HEK293 (cell line): ENCODE data around the gene XIRP1.

Experiments used
- CTCF ChIA-PET: fragments of 350-600 bp; formaldehyde crosslinking; extraction: SDS; loops from one replicate; lab custom pipeline; 2021; ENCODE audit warnings: antibody characterized with exemption; lab: Yijun Ruan, JAX
- POLR2A ChIA-PET: fragments of 300-600 bp; formaldehyde crosslinking; extraction: SDS; loops from one replicate; lab custom pipeline; 2020; ENCODE audit warnings: antibody characterized with exemption, inconsistent platforms; lab: Yijun Ruan, JAX
- H3K27ac ChIP-seq: fragments of 200-500 bp; sonication (Bioruptor generic); 2 replicates; pipeline ENCODE4 v1.5.1; 2014; ENCODE audit warnings: low read depth, low read length, control low read depth, inconsistent platforms; ENCODE audit errors: extremely low read depth
- H3K36me3 ChIP-seq, 2 experiments: fragments of 200-500 bp in 1 of 2; sonication (Bioruptor generic) in 1 of 2; 1 replicate in 1 of 2; 2 replicates in 1 of 2; pipeline ENCODE4 v1.5.1; 2014 to 2017; ENCODE audit warnings: inconsistent platforms in 2 of 2, low read length in 2 of 2; ENCODE audit not compliant: control insufficient read depth in 2 of 2, insufficient read depth in 1 of 2
- H3K4me1 ChIP-seq: fragments of 200-500 bp; sonication (Bioruptor generic); 2 replicates; pipeline ENCODE4 v1.5.1; 2014; ENCODE audit warnings: mild to moderate bottlenecking, low read length, inconsistent platforms; ENCODE audit not compliant: control insufficient read depth, insufficient read depth
- H3K4me3 ChIP-seq: 2 replicates; pipeline ENCODE4 v1.5.1; 2011; ENCODE audit warnings: low read depth, mild to moderate bottlenecking, control low read depth, low read length, moderate library complexity
- H3K9me3 ChIP-seq: fragments of 200-500 bp; sonication (Bioruptor generic); 2 replicates; pipeline ENCODE4 v1.5.1; 2014; ENCODE audit warnings: low read depth, low read length, inconsistent platforms; ENCODE audit not compliant: control insufficient read depth, insufficient read depth
- BCL11A ChIP-seq: fragments of 450-650 bp; formaldehyde crosslinking; IDR thresholded peaks from 2 replicates; pipeline ENCODE4 v1.5.1; 2016; ENCODE audit warnings: low read depth, missing biosample characterization, missing genetic modification characterization
- FEZF1 ChIP-seq: fragments of 450-650 bp; formaldehyde crosslinking; IDR thresholded peaks from 2 replicates; pipeline ENCODE4 v1.5.1; 2016; ENCODE audit warnings: missing biosample characterization, missing genetic modification characterization
- GLIS1 ChIP-seq: fragments of 450-650 bp; formaldehyde crosslinking; IDR thresholded peaks from 2 replicates; pipeline ENCODE4 v1.5.1; 2016; ENCODE audit warnings: missing biosample characterization, missing genetic modification characterization
- KLF7 ChIP-seq: fragments of 450-650 bp; formaldehyde crosslinking; IDR thresholded peaks from 2 replicates; pipeline ENCODE4 v1.5.1; 2016; ENCODE audit warnings: missing biosample characterization, missing genetic modification characterization, borderline replicate concordance
- KLF9 ChIP-seq: fragments of 450-650 bp; formaldehyde crosslinking; IDR thresholded peaks from 2 replicates; pipeline ENCODE4 v1.5.1; 2016; ENCODE audit warnings: missing biosample characterization, missing genetic modification characterization, low read depth
- SP3 ChIP-seq: fragments of 450-650 bp; formaldehyde crosslinking; IDR thresholded peaks from 2 replicates; pipeline ENCODE4 v1.5.1; 2016; ENCODE audit warnings: missing biosample characterization, missing genetic modification characterization
- TCF7L2 ChIP-seq: IDR thresholded peaks from 2 replicates; pipeline ENCODE4 v1.6.1; 2011; ENCODE audit warnings: low read depth, mild to moderate bottlenecking, inconsistent platforms, low read length, moderate library complexity, borderline replicate concordance
- ZBTB49 ChIP-seq: fragments of 450-650 bp; formaldehyde crosslinking; IDR thresholded peaks from 2 replicates; pipeline ENCODE4 v1.5.1; 2016; ENCODE audit warnings: missing biosample characterization, missing genetic modification characterization, low read depth
- ZNF146 ChIP-seq: fragments of 450-650 bp; formaldehyde crosslinking; IDR thresholded peaks from 2 replicates; pipeline ENCODE4 v1.5.1; 2016; ENCODE audit warnings: missing biosample characterization, missing genetic modification characterization
- ZNF19 ChIP-seq: fragments of 450-650 bp; formaldehyde crosslinking; IDR thresholded peaks from 2 replicates; pipeline ENCODE4; 2016; ENCODE audit warnings: missing biosample characterization, missing genetic modification characterization, low read depth
- ZNF2 ChIP-seq: fragments of 450-650 bp; formaldehyde crosslinking; IDR thresholded peaks from 2 replicates; pipeline ENCODE4 v1.5.1; 2016; ENCODE audit warnings: missing biosample characterization, missing genetic modification characterization
- ZNF239 ChIP-seq: fragments of 450-650 bp; formaldehyde crosslinking; IDR thresholded peaks from 2 replicates; pipeline ENCODE4 v1.5.1; 2016; ENCODE audit warnings: missing biosample characterization, missing genetic modification characterization
- ZNF292 ChIP-seq: fragments of 450-650 bp; formaldehyde crosslinking; IDR thresholded peaks from 2 replicates; pipeline ENCODE4 v1.5.1; 2016; ENCODE audit warnings: low read depth, missing biosample characterization, missing genetic modification characterization, borderline replicate concordance
- ZNF350 ChIP-seq: fragments of 450-650 bp; formaldehyde crosslinking; IDR thresholded peaks from 2 replicates; pipeline ENCODE4 v1.5.0; 2017; ENCODE audit warnings: missing biosample characterization, mild to moderate bottlenecking, missing genetic modification characterization
- ZNF366 ChIP-seq: fragments of 450-650 bp; formaldehyde crosslinking; conservative IDR thresholded peaks from 2 replicates; pipeline ENCODE4 v1.5.1; 2016; ENCODE audit warnings: missing biosample characterization, missing genetic modification characterization
- ZNF394 ChIP-seq: fragments of 450-650 bp; formaldehyde crosslinking; IDR thresholded peaks from 2 replicates; pipeline ENCODE4 v1.5.1; 2016; ENCODE audit warnings: missing biosample characterization, missing genetic modification characterization, mild to moderate bottlenecking, moderate library complexity, borderline replicate concordance
- ZNF48 ChIP-seq: fragments of 450-650 bp; formaldehyde crosslinking; IDR thresholded peaks from 2 replicates; pipeline ENCODE4 v1.5.1; 2016; ENCODE audit warnings: missing biosample characterization, missing genetic modification characterization
- ZNF629 ChIP-seq: fragments of 450-650 bp; formaldehyde crosslinking; IDR thresholded peaks from 2 replicates; pipeline ENCODE4 v1.5.1; 2017; ENCODE audit warnings: missing biosample characterization, missing genetic modification characterization
- ZNF791 ChIP-seq: fragments of 450-650 bp; formaldehyde crosslinking; IDR thresholded peaks from 2 replicates; pipeline ENCODE4 v1.5.1; 2016; ENCODE audit warnings: missing biosample characterization, missing genetic modification characterization
- ZSCAN16 ChIP-seq: fragments of 450-650 bp; formaldehyde crosslinking; IDR thresholded peaks from 2 replicates; pipeline ENCODE4 v1.5.1; 2016; ENCODE audit warnings: missing biosample characterization, missing genetic modification characterization
- ZSCAN4 ChIP-seq: fragments of 450-650 bp; formaldehyde crosslinking; IDR thresholded peaks from 2 replicates; pipeline ENCODE4 v1.5.1; 2017; ENCODE audit warnings: missing biosample characterization, missing genetic modification characterization
- TF ChIP-seq, protein P1 (sequence below): fragments of 450-650 bp; formaldehyde crosslinking; conservative IDR thresholded peaks from 2 replicates; pipeline ENCODE4 v1.5.1; 2016; ENCODE audit warnings: low read depth, missing biosample characterization, missing genetic modification characterization
- TF ChIP-seq, protein P2 (sequence below): fragments of 450-650 bp; formaldehyde crosslinking; IDR thresholded peaks from 2 replicates; pipeline ENCODE4 v1.5.1; 2016; ENCODE audit warnings: missing biosample characterization, missing genetic modification characterization
- TF ChIP-seq, protein P3 (sequence below): fragments of 450-650 bp; formaldehyde crosslinking; IDR thresholded peaks from 2 replicates; pipeline ENCODE4; 2016; ENCODE audit warnings: missing biosample characterization, missing genetic modification characterization

The XIRP1 gene

DNA sequence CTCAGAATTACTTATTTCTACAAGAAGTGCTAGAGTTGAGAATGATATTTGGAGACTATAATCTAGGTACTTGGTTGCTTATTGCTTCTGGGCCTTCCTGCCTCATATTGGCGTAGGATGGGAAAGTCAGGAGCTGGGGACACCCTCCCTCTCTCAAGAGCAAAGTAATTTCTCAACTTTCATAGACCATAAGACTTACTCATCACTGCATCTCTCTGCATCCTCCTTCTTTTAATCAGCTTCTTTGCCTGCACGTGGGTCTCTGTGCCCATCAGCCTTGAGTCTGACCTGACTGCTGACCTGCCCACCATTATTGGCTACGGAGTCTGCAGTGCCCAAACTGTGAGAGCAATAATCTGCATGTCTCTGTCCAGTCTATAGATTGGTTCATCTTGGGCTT, 27.3 kb upstream of the XIRP1 start (continued):
- TF ChIP-seq, protein P1, sequence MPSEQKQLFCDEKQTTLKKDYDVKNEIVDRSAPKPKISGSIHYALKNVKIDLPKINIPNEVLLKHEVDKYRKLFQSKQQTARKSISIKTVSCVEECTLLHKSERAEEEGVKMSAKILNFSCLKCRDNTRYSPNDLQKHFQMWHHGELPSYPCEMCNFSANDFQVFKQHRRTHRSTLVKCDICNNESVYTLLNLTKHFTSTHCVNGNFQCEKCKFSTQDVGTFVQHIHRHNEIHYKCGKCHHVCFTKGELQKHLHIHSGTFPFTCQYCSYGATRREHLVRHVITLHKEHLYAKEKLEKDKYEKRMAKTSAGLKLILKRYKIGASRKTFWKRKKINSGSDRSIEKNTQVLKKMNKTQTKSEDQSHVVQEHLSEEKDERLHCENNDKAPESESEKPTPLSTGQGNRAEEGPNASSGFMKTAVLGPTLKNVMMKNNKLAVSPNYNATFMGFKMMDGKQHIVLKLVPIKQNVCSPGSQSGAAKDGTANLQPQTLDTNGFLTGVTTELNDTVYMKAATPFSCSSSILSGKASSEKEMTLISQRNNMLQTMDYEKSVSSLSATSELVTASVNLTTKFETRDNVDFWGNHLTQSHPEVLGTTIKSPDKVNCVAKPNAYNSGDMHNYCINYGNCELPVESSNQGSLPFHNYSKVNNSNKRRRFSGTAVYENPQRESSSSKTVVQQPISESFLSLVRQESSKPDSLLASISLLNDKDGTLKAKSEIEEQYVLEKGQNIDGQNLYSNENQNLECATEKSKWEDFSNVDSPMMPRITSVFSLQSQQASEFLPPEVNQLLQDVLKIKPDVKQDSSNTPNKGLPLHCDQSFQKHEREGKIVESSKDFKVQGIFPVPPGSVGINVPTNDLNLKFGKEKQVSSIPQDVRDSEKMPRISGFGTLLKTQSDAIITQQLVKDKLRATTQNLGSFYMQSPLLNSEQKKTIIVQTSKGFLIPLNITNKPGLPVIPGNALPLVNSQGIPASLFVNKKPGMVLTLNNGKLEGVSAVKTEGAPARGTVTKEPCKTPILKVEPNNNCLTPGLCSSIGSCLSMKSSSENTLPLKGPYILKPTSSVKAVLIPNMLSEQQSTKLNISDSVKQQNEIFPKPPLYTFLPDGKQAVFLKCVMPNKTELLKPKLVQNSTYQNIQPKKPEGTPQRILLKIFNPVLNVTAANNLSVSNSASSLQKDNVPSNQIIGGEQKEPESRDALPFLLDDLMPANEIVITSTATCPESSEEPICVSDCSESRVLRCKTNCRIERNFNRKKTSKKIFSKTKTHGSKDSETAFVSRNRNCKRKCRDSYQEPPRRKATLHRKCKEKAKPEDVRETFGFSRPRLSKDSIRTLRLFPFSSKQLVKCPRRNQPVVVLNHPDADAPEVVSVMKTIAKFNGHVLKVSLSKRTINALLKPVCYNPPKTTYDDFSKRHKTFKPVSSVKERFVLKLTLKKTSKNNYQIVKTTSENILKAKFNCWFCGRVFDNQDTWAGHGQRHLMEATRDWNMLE (tag by site-specific recombination): no peak
- TF ChIP-seq TCF7L2: no peak
- no peak for TF ChIP-seq ZNF292 (tag by site-specific recombination)
- TF ChIP-seq, protein P2, sequence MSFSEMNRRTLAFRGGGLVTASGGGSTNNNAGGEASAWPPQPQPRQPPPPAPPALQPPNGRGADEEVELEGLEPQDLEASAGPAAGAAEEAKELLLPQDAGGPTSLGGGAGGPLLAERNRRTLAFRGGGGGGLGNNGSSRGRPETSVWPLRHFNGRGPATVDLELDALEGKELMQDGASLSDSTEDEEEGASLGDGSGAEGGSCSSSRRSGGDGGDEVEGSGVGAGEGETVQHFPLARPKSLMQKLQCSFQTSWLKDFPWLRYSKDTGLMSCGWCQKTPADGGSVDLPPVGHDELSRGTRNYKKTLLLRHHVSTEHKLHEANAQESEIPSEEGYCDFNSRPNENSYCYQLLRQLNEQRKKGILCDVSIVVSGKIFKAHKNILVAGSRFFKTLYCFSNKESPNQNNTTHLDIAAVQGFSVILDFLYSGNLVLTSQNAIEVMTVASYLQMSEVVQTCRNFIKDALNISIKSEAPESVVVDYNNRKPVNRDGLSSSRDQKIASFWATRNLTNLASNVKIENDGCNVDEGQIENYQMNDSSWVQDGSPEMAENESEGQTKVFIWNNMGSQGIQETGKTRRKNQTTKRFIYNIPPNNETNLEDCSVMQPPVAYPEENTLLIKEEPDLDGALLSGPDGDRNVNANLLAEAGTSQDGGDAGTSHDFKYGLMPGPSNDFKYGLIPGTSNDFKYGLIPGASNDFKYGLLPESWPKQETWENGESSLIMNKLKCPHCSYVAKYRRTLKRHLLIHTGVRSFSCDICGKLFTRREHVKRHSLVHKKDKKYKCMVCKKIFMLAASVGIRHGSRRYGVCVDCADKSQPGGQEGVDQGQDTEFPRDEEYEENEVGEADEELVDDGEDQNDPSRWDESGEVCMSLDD (tag by site-specific recombination): no peak
- TF ChIP-seq ZNF394 (tag by site-specific recombination): no peak
- TF ChIP-seq ZNF48: no peak
- TF ChIP-seq KLF9 (tag by site-specific recombination): no peak
- no peak for TF ChIP-seq ZSCAN4 (tag by site-specific recombination)
- no peak for TF ChIP-seq ZNF239 (tag by site-specific recombination)
- no peak for TF ChIP-seq ZNF366 (tag by site-specific recombination)

- no peak overlapping the region for H3K4me3 ChIP-seq
- ChIA-PET POLR2A (interaction anchor here (0.6 to 0.9 kb wide), 2 partner anchors 168 to 262 kb away, joined by 3 read pairs; no protein-coding TSS in a partner anchor), CTCF (interaction anchor here (0.6 to 3.1 kb wide), 4 partner anchors 26 to 72 kb away, joined by 3 to 12 read pairs (median 4); no protein-coding TSS in a partner anchor)
- H3K4me1 ChIP-seq: no peaks in the 10 kb centered on the region
- no peaks in the 10 kb centered on the region for H3K9me3 ChIP-seq
- no peaks in the 10 kb centered on the region for H3K36me3 ChIP-seq
- H3K27ac ChIP-seq: no peak overlapping the region
- TF ChIP-seq ZNF146 (tag by site-specific recombination) (no peak), KLF7 (tag by site-specific recombination) (no peak), ZNF19 (tag by site-specific recombination) (no peak), ZNF2 (tag by site-specific recombination) (no peak), SP3 (tag by site-specific recombination) (no peak), GLIS1 (tag by site-specific recombination) (no peak), ZNF350 (tag by site-specific recombination) (no peak), BCL11A (tag by site-specific recombination) (no peak), ZBTB49 (tag by site-specific recombination) (no peak), FEZF1 (tag by site-specific recombination) (no peak), ZNF292 (tag by site-specific recombination) (no peak), ZNF629 (tag by site-specific recombination) (no peak), ZSCAN16 (tag by site-specific recombination) (no peak), KLF9 (tag by site-specific recombination) (no peak), ZNF791 (tag by site-specific recombination) (no peak)
- TF ChIP-seq, protein P3, sequence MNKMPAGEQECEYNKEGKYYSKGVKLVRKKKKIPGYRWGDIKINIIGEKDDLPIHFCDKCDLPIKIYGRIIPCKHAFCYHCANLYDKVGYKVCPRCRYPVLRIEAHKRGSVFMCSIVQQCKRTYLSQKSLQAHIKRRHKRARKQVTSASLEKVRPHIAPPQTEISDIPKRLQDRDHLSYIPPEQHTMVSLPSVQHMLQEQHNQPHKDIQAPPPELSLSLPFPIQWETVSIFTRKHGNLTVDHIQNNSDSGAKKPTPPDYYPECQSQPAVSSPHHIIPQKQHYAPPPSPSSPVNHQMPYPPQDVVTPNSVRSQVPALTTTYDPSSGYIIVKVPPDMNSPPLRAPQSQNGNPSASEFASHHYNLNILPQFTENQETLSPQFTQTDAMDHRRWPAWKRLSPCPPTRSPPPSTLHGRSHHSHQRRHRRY (tag by site-specific recombination): no peak
Measured at GRCh38 chr3:39216176-39216790, 23.9 kb upstream of the XIRP1 start.
